ENCODE data around the gene TRIM2.

TRIM2 gene

GRCh38 chr4:153290134-153290533 lies 85.9 kb downstream of the TRIM2 start:
- no peak for DNase-seq

GRCh38 chr4:153291562-153291961 lies 87.3 kb downstream of the TRIM2 start:
- no peak for DNase-seq

GRCh38 chr4:153292897-153293741 lies 88.9 kb downstream of the TRIM2 start:
- no peak for DNase-seq

- DNase-seq = no peak
Observed at GRCh38 chr4:153293742-153294057, 89.5 kb downstream of the TRIM2 start.

- no peak for DNase-seq
Observed at GRCh38 chr4:153294631-153295030, 90.4 kb downstream of the TRIM2 start.

- no peak for DNase-seq
Observed at GRCh38 chr4:153295131-153295755, 91.0 kb downstream of the TRIM2 start.

GRCh38 chr4:153296040-153296823 lies 92.0 kb downstream of the TRIM2 start:
- DNase-seq = no peak

GRCh38 chr4:153297116-153297515 lies 92.9 kb downstream of the TRIM2 start:
- no peak for DNase-seq

GRCh38 chr4:153310793-153311192 lies 106.5 kb downstream of the TRIM2 start:
- DNase-seq = no peak

GRCh38 chr4:153314915-153315314 lies 110.7 kb downstream of the TRIM2 start:
- no peak for DNase-seq

GRCh38 chr4:153318696-153319320 lies 114.6 kb downstream of the TRIM2 start:
- no peak for DNase-seq

GRCh38 chr4:153322791-153323190 lies 118.5 kb downstream of the TRIM2 start:
- DNase-seq = no peak

- no peak for DNase-seq
Observed at GRCh38 chr4:153324046-153324445, 119.8 kb downstream of the TRIM2 start.

- DNase-seq = no peak
Observed at GRCh38 chr4:153325558-153325957, 121.3 kb downstream of the TRIM2 start.

- DNase-seq = no peak
Observed at GRCh38 chr4:153326513-153326912, 122.3 kb downstream of the TRIM2 start.

GRCh38 chr4:153327247-153327646 lies 123.0 kb downstream of the TRIM2 start:
- no peak for DNase-seq

- DNase-seq = no peak
Observed at GRCh38 chr4:153332936-153333335, 128.7 kb downstream of the TRIM2 start.

- no peak for DNase-seq
Observed at GRCh38 chr4:153333874-153334273, 129.6 kb downstream of the TRIM2 start.

GRCh38 chr4:153335665-153336064 lies 131.4 kb downstream of the TRIM2 start:
- no peak for DNase-seq

- DNase-seq = no peak
Observed at GRCh38 chr4:153337686-153338085, 133.4 kb downstream of the TRIM2 start.

GRCh38 chr4:153341575-153342090 lies 137.4 kb downstream of the TRIM2 start:
- no peak for DNase-seq

GRCh38 chr4:153342751-153343552 lies 138.7 kb downstream of the TRIM2 start:
- no peak for DNase-seq

Measured in activated effector memory CD4-positive, alpha-beta T cell treated with anti-CD3 and anti-CD28 coated beads, Interleukin-2, amount 50 U/mL, for 16 hours (primary cell).